GM19043 (cell line): ENCODE results near the gene DNAH3.
"Not testable (repeated sequence)": the region's sequence is repeated elsewhere in the genome, so short reads cannot be mapped to it uniquely, and the experiment has no call there.

Source experiments
- ATAC-seq: cut with Tn5 transposase; IDR thresholded peaks from one replicate; pipeline ENCODE4 v1.9.1; 2021; ENCODE audit warnings: low read depth; ENCODE audit not compliant: unreplicated experiment

DNAH3 gene

GRCh38 chr16:20948444-20948843 is 202.2 kb downstream of the DNAH3 start:
- no peak for ATAC-seq

GRCh38 chr16:20946015-20946629 is 204.5 kb downstream of the DNAH3 start:
- no peak for ATAC-seq

GRCh38 chr16:20945575-20945875 is 205.1 kb downstream of the DNAH3 start:
- ATAC-seq, result not testable (repeated sequence)

GRCh38 chr16:20944861-20945574 is 205.6 kb downstream of the DNAH3 start:
- no peak for ATAC-seq

- no peak for ATAC-seq
Observed at GRCh38 chr16:20942256-20942655, 208.4 kb downstream of the DNAH3 start.

- ATAC-seq, result no peak
Observed at GRCh38 chr16:20941636-20941926, 209.1 kb downstream of the DNAH3 start.

GRCh38 chr16:20940871-20941635 is 209.6 kb downstream of the DNAH3 start:
- ATAC-seq, result no peak

GRCh38 chr16:20939611-20940010 is 211.0 kb downstream of the DNAH3 start:
- ATAC-seq, result no peak

GRCh38 chr16:20938426-20938825 is 212.2 kb downstream of the DNAH3 start:
- no peak for ATAC-seq

- ATAC-seq, result no peak
Observed at GRCh38 chr16:20937736-20938135, 212.9 kb downstream of the DNAH3 start.

- no peak for ATAC-seq
Observed at GRCh38 chr16:20933589-20933988, 217.1 kb downstream of the DNAH3 start.

- no peak for ATAC-seq
Observed at GRCh38 chr16:20931066-20931600, 219.5 kb downstream of the DNAH3 start.

- ATAC-seq, result no peak
Observed at GRCh38 chr16:20930365-20930690, 220.3 kb downstream of the DNAH3 start.

- not testable (repeated sequence) for ATAC-seq
Observed at GRCh38 chr16:20929676-20930364, 220.8 kb downstream of the DNAH3 start.

GRCh38 chr16:20928774-20929411 is 221.8 kb downstream of the DNAH3 start:
- no peak for ATAC-seq

GRCh38 chr16:20925751-20926150 is 224.9 kb downstream of the DNAH3 start:
- no peak for ATAC-seq

- ATAC-seq, result no peak
Observed at GRCh38 chr16:20923876-20924275, 226.8 kb downstream of the DNAH3 start.

- no peak for ATAC-seq
Observed at GRCh38 chr16:20920799-20921198, 229.8 kb downstream of the DNAH3 start.

GRCh38 chr16:20920091-20920490 is 230.6 kb downstream of the DNAH3 start:
- no peak for ATAC-seq

GRCh38 chr16:20918486-20919239 is 232.0 kb downstream of the DNAH3 start:
- ATAC-seq, result no peak
